ENCODE results near the gene HENMT1.
A peak's percentile ranks its signal among the peaks of the same experiment; 100 is the strongest.
"Not testable (repeated sequence)": the region's sequence is repeated elsewhere in the genome, so short reads cannot be mapped to it uniquely, and the experiment has no call there.

HENMT1 gene

GRCh38 chr1:108661030-108661609, at the start of gene HENMT1:
Gene HENMT1 (minus strand): TSS chr1:108661093. CDS start chr1:108659884, 1,209 bp downstream.
- no peak for DNase-seq (ENCODE audit: low read depth)
- TF ChIP-seq CTCF (conservative IDR thresholded peaks at IDR 0.05; ENCODE audit: low read depth, low read length): no peak
- H3K4me3 ChIP-seq (ENCODE audit: low read length): peak within 1 kb of the TSS; percentile 45

GRCh38 chr1:108708691-108709660, 48.1 kb upstream of the HENMT1 start:
- peak; percentile 14 for TF ChIP-seq CTCF (conservative IDR thresholded peaks at IDR 0.05; ENCODE audit: low read depth, low read length)

GRCh38 chr1:108706643-108707042, 45.8 kb upstream of the HENMT1 start:
- TF ChIP-seq CTCF (conservative IDR thresholded peaks at IDR 0.05; ENCODE audit: low read depth, low read length): no peak
- H3K4me3 ChIP-seq (ENCODE audit: low read length): no peak overlapping the region
- DNase-seq (ENCODE audit: low read depth): no peak

More at GRCh38 chr1:108708691-108709660, 48.1 kb upstream of the HENMT1 start:
- no peak for DNase-seq (ENCODE audit: low read depth)
- no peak overlapping the region for H3K4me3 ChIP-seq (ENCODE audit: low read length)

- no peak for TF ChIP-seq CTCF (conservative IDR thresholded peaks at IDR 0.05; ENCODE audit: low read depth, low read length)
- no peak for DNase-seq (ENCODE audit: low read depth)
- no peak overlapping the region for H3K4me3 ChIP-seq (ENCODE audit: low read length)
These were observed 43.6 kb upstream of the HENMT1 start for GRCh38 chr1:108704496-108704895.

GRCh38 chr1:108703939-108704338, 43.0 kb upstream of the HENMT1 start:
- H3K4me3 ChIP-seq (ENCODE audit: low read length): no peak overlapping the region
- no peak for TF ChIP-seq CTCF (conservative IDR thresholded peaks at IDR 0.05; ENCODE audit: low read depth, low read length)
- DNase-seq (ENCODE audit: low read depth): no peak

GRCh38 chr1:108702109-108702508, 41.2 kb upstream of the HENMT1 start:
- H3K4me3 ChIP-seq (ENCODE audit: low read length); DNase-seq (ENCODE audit: low read depth): not testable (repeated sequence)

GRCh38 chr1:108701176-108701849, 40.4 kb upstream of the HENMT1 start:
- no peak overlapping the region for H3K4me3 ChIP-seq (ENCODE audit: low read length)
- TF ChIP-seq CTCF (conservative IDR thresholded peaks at IDR 0.05; ENCODE audit: low read depth, low read length): no peak
- DNase-seq (ENCODE audit: low read depth): no peak
